Measurements from ENCODE around the gene ABCA13. TPM values are rescaled to one million over a fixed set of nuclear protein-coding genes. Genes with fewer than 3 reads are reported as not detected.

ABCA13 gene
- total RNA-seq, 1 experiment from 2014 or later = not detected

DNA sequence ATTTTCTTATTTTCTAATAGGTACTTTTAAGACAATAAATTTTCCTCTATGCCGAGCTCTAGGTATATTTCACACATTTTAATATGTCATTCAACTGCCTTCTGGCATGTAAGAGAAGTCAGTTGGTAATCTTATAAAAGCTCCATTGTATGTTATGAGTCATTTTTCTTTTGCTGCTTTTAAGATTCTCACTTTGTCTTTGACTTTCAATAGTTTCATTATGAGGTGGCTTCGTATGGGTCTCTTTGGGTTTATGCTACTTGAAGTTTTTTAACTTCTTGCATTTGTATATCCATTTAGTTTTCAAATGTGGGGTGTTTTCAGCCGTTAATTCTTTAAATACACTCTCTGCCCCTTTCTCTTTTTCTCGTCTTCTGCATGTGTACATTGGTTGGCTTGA, 80.5 kb downstream of the ABCA13 start (continued):
- no peak for TF ChIP-seq ATF3 (IDR thresholded peaks at IDR 0.05)
- TF ChIP-seq EZH2 (IDR thresholded peaks at IDR 0.05) = no peak

- ATAC-seq = no peak
Observed at GRCh38 chr7:48252995-48253394, 81.7 kb downstream of the ABCA13 start.

More at GRCh38 chr7:48252995-48253394, 81.7 kb downstream of the ABCA13 start:
- TF ChIP-seq ELF1 (IDR thresholded peaks at IDR 0.05; ENCODE audit: borderline replicate concordance, low read depth) = no peak
- TF ChIP-seq YY1 (IDR thresholded peaks at IDR 0.05; ENCODE audit: extremely low read depth, insufficient replicate concordance, low read depth, low read length) = no peak
- TF ChIP-seq, protein P1, sequence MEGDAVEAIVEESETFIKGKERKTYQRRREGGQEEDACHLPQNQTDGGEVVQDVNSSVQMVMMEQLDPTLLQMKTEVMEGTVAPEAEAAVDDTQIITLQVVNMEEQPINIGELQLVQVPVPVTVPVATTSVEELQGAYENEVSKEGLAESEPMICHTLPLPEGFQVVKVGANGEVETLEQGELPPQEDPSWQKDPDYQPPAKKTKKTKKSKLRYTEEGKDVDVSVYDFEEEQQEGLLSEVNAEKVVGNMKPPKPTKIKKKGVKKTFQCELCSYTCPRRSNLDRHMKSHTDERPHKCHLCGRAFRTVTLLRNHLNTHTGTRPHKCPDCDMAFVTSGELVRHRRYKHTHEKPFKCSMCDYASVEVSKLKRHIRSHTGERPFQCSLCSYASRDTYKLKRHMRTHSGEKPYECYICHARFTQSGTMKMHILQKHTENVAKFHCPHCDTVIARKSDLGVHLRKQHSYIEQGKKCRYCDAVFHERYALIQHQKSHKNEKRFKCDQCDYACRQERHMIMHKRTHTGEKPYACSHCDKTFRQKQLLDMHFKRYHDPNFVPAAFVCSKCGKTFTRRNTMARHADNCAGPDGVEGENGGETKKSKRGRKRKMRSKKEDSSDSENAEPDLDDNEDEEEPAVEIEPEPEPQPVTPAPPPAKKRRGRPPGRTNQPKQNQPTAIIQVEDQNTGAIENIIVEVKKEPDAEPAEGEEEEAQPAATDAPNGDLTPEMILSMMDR (IDR thresholded peaks at IDR 0.05 in 2 of 3, conservative IDR thresholded peaks at IDR 0.05 in 1 of 3; ENCODE audit: borderline replicate concordance in 1 of 3, insufficient read depth in 1 of 3, low read depth in 2 of 3, low read length in 2 of 3) = no peak
- TF ChIP-seq, protein P2, sequence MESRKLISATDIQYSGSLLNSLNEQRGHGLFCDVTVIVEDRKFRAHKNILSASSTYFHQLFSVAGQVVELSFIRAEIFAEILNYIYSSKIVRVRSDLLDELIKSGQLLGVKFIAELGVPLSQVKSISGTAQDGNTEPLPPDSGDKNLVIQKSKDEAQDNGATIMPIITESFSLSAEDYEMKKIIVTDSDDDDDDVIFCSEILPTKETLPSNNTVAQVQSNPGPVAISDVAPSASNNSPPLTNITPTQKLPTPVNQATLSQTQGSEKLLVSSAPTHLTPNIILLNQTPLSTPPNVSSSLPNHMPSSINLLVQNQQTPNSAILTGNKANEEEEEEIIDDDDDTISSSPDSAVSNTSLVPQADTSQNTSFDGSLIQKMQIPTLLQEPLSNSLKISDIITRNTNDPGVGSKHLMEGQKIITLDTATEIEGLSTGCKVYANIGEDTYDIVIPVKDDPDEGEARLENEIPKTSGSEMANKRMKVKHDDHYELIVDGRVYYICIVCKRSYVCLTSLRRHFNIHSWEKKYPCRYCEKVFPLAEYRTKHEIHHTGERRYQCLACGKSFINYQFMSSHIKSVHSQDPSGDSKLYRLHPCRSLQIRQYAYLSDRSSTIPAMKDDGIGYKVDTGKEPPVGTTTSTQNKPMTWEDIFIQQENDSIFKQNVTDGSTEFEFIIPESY (IDR thresholded peaks at IDR 0.05; ENCODE audit: extremely low read depth, insufficient replicate concordance, low read length) = no peak
- TF ChIP-seq SRF (IDR thresholded peaks at IDR 0.05; ENCODE audit: low read depth) = no peak
- no peak for TF ChIP-seq MAX (IDR thresholded peaks at IDR 0.05)
- TF ChIP-seq JUND (IDR thresholded peaks at IDR 0.05) = no peak
- no peak for TF ChIP-seq ATF3 (IDR thresholded peaks at IDR 0.05)
- no peak for TF ChIP-seq ZNF274 (IDR thresholded peaks at IDR 0.05; ENCODE audit: low read depth, low read length)
- no peak for TF ChIP-seq EGR1 (IDR thresholded peaks at IDR 0.05; ENCODE audit: low read depth)
- Histone ChIP-seq H3K4me3 (replicated peaks in 1 of 2; ENCODE audit: low read depth in 1 of 2, low read length in 2 of 2) (no peak overlapping the region), H3K9ac (ENCODE audit: low read length) (no peak overlapping the region), H3K4me1 (ENCODE audit: control insufficient read depth in 1 of 2, insufficient read depth in 2 of 2, low read length in 2 of 2) (no peaks in the 10 kb centered on the region), H3K36me3 (ENCODE audit: control insufficient read depth in 1 of 2, insufficient read depth in 2 of 2, low read length in 2 of 2) (no peaks in the 10 kb centered on the region), H3K4me2 (ENCODE audit: low read length) (no peak overlapping the region), H3K79me2 (ENCODE audit: insufficient read depth, low read length) (no peaks in the 10 kb centered on the region), H2AFZ (ENCODE audit: low read depth, low read length, poor library complexity, severe bottlenecking) (no peak overlapping the region), H3K9me2 (ENCODE audit: insufficient read depth) (no peaks in the 10 kb centered on the region), H3K27ac (ENCODE audit: low read depth, low read length) (no peak overlapping the region), H4K20me1 (ENCODE audit: insufficient read depth) (no peaks in the 10 kb centered on the region), H3K9me3 (ENCODE audit: control insufficient read depth in 1 of 2, insufficient read depth in 1 of 2, low read depth in 1 of 2, low read length in 2 of 2) (no peaks in the 10 kb centered on the region), H3K27me3 (ENCODE audit: insufficient read depth, low read length) (peaks cover 10% of the 10 kb centered on the region; the same call in 1 of the 2 replicates)
- DNase-seq (ENCODE audit: low read depth, low spot score) = no peak
- intact Hi-C loops (cut with micrococcal nuclease) = no loop called here
- POLR2A ChIA-PET = no interaction called here
- BruUV-seq (replicated peaks) = no TSS peak
- RAD21 ChIA-PET (ENCODE audit: low non-redundant PET in 1 of 2, low total read pairs in 2 of 2, uncharacterized antibody in 2 of 2, unreplicated experiment in 2 of 2) = no interaction called here
- CTCF ChIA-PET = no interaction called here
